IPS DF 4.7 (cell line): ENCODE measurements around the gene IFT57.

Source experiments
- DNase-seq: peaks from one replicate; pipeline ENCODE4 v3.0.0-alpha.2; 2013; ENCODE audit warnings: low spot score; ENCODE audit errors: extremely low read depth

IFT57 gene

GRCh38 chr3:108219336-108219735 lies 2.9 kb downstream of the IFT57 start:
- no peak for DNase-seq

GRCh38 chr3:108218811-108219210 lies 3.4 kb downstream of the IFT57 start:
- no peak for DNase-seq

DNA sequence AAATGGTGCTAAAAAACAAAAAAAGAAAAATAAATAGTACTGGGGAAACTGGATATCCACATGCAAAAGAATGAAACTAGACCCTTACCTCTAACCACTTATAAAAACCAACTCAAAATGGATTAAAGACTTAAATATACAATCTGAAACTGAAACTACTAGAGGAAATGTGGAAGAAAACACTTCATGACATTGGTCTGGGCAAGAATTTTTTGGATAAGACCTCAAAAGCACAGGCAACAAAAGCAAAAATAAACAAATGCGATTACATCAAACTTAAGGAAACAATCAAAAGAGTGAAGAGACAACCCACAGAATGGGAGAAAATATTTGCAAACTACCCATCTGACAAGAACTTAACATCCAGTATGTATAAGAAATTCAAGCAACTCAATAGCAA lies 6.4 kb downstream of the IFT57 start:
- no peak for DNase-seq

GRCh38 chr3:108209579-108209978 lies 12.6 kb downstream of the IFT57 start:
- DNase-seq = no peak

GRCh38 chr3:108208831-108209230 lies 13.4 kb downstream of the IFT57 start:
- DNase-seq = no peak

GRCh38 chr3:108202834-108203233 lies 19.4 kb downstream of the IFT57 start:
- peak; percentile 16 for DNase-seq

DNA sequence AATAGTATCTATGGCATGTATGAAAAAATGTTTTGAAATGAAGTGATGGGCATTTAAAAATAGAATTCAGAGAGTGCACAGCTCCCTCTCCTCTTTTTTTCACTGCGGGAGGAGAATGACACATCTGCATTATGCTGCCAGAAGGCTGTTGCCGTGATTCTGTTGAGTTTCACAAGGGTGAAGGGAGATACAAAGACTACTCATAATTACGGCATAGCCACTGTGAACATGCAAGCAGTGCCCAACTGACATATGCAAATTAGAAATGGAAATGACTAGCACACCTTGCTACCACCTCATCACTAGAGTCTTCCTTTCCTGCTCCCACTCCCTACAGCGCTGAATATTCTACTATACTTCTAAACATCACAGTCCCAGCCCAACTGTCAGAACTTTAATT lies 20.1 kb downstream of the IFT57 start:
- no peak for DNase-seq

DNA sequence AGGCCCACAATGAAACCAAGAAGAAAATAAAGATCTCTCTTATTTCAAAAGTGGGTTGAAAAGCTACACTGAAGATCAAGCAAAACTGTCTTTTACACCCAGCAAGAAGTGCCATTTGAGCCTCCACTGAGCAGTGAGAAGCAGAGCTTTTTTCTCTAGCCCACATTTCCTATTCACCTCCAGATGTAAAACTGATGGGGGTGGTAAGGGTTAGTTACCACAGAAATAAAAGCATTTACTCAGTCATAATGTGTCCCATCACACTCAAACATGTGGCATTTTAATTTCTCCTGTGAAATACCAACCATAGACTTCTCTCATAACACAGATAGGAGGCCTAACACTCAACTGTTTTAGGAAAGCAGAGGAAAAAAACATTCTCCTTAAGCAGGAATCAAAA lies 21.0 kb downstream of the IFT57 start:
- no peak for DNase-seq

- no peak for DNase-seq
These were observed 21.6 kb downstream of the IFT57 start for GRCh38 chr3:108200578-108200977.

DNA sequence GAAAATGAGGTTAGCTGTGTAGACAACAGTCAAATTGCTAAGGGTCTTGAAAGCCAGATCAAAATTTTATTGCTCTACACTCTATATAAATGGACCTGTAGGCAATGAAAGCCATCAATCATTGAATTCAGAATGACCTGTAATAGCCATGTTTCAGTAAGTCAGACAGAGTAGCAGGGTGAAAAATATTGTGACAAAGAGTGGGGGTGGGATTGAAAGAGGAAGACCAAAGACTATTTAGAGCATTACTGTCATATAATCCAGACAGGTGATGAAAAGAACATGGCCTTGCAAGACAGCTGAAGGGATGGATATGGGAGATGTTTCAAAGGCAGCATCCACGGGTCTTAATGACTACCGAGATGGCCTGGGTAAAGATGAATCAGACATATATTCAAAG lies 22.2 kb downstream of the IFT57 start:
- no peak for DNase-seq

DNA sequence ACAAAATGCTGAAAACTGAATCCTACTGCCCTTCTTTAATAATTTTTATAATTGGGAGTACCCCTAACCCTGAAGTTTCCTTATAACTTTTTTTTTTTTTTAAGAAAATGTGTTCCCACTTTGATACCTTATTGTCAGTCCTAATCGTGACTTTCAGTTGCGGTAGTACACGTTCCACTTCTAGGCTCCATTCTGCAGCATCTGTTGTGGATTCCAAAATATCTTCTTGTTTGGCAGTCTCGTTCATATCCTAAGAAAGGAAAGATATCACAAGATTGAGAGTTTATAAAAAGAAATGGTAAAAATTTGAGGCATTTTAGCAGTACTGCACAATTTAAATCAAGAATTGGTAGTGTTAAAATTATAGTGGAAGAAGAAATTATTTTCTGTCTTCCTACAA lies 30.8 kb downstream of the IFT57 start:
- no peak for DNase-seq

DNA sequence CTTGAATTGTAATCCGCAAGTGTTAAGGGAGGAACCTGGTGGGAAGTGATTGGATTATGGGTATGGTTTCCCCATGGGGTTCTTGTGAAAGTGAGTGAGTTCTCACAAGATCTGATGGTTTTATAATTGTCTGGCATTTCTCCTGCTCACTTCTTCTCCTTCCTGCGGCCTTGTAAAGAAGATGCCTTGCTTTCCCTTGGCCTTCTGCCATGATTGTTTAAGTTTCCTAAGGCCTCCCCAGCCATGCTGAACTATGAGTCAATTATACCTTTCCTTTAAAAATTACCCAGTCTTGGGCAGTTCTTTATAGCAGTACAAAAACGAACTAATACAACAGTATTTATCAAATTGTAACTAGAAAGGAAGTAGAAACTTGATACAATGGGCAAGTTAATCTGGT lies 31.9 kb downstream of the IFT57 start:
- no peak for DNase-seq

- DNase-seq = no peak
These were observed 32.8 kb downstream of the IFT57 start for GRCh38 chr3:108189440-108189839.

- DNase-seq = no peak
These were observed 36.7 kb downstream of the IFT57 start for GRCh38 chr3:108185536-108185935.

DNA sequence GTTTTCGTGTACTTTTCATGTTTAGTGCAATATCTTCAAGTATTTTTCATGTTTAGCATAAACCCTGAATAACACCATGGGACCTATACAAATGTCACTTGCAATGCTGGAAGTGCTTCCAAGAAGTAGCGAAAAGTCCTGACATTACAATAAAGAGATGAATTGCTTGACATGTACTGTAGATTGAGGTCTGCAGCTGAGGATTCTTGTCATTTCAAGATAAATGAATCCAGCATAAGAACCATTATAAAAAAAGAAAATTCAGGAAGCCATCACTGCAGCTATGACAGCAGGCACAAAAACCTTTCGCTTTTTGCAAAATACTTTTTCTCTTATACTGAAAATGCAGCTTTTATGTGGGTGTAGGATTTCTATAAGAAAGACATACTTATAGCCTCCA lies 37.4 kb downstream of the IFT57 start:
- DNase-seq = no peak

DNA sequence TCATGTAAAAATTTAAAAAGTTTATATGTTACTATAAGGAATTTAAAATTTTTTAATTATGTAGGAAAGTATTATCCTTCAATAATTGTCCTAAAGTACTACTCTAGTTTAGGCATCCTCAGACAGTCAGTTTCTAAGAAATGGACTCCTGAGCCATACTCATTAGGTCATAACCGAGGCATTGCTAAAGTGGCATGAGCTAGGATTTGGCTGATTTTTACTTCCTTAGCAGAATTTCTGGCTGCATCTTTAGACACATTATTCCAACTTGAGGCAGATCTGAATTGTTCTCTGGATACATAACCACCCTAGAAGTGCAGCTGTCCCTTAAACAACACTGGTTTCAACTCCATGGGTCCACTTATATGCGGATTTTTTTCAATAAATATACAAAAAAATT lies 38.3 kb downstream of the IFT57 start:
- no peak for DNase-seq

DNA sequence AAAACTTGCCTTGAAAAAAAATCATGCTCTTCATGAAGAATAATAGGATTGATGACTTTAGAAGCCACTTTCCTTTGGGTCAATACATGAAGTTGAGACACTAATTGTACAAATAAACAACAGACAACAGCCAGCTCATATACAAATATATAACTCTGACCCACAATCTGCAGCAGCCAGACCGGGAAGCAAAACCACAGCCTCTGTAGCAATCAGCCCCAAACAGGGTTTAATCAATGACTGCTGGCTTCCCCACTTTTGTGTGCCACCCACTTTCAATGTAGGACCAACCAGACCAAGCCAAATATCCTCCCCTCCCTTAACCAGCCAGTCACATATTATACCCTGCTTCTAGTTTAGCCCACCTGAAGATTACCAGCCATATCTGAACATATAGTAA lies 39.0 kb downstream of the IFT57 start:
- DNase-seq = no peak

DNA sequence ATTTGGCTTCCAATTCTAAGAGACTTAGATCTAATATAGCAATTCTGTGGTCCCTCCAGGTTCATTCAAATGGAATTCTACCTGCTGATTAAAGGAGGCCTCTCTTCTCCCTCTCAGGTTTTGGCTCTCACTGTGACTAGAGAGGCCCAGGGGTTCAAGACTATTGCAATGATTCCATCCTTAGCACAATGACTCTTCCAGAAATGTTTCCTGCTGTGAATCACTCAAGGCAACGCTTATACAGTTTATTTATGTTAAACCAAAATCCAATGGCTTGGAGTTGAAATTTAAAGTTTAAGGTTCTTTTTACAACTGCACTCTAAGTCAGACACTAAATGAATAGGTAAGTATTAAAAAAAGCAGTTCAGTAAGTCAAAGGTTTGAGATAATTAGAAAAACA lies 39.9 kb downstream of the IFT57 start:
- no peak for DNase-seq

GRCh38 chr3:108181172-108181571 lies 41.1 kb downstream of the IFT57 start:
- no peak for DNase-seq

GRCh38 chr3:108180194-108180593 lies 42.0 kb downstream of the IFT57 start:
- no peak for DNase-seq

DNA sequence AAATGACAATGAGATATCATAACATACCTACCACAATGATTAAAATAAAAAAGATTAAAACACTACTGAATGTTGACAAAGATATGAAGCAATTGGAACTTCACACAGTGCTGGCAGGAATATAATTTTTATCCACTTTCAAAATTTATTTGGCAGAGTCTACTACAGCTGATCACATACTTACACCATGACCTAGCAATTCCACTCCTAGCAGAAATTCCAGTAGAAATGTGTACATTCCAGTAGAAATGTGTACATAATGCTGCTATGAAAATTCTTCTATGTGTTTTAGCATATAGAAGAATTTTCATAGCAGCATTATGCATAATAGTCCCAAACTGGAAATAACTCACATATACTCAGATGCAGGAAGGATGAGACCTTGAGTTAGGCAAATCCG lies 43.5 kb downstream of the IFT57 start:
- no peak for DNase-seq

DNA sequence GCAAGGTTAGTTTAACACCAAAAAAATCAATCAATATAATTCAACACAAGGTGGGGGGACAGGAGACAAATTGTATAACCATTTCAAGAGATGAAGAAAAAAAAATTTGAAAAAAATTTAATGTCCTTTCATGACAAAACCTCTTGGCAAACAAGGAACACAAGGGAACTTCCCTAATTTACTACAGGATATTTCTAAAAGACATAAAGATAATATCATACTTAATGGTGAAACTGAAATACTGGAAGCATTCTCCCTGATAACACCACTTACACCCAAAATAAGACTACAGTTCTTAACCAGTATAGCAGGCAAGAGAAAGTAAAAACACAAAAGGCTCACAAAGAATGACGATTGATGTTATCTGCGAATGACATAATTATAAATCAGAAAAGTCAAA lies 44.7 kb downstream of the IFT57 start:
- no peak for DNase-seq

DNA sequence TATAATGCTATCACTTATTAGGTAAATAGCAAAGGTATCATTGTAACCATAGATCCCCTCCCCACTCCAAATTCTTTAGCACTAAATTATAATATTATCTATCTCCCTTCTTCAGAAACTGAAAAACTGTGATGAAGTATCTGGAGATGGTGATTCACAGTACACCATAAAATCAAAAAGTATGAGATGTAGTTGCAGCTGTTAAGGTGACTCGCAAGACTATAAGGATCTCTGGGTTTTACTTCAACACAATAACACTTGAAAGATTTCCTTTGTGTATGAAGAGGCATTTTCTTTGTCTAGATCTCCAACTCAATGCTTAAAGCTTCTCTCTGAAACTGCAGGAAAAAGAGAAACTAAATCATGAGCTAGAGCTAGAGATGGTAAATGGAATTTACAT lies 46.9 kb downstream of the IFT57 start:
- no peak for DNase-seq

- DNase-seq = no peak
These were observed 51.1 kb downstream of the IFT57 start for GRCh38 chr3:108171106-108171505.

- DNase-seq = no peak
These were observed 57.8 kb downstream of the IFT57 start for GRCh38 chr3:108164391-108164790.
